GM23338 (cell line): ENCODE results near the gene PLXNB2. TPM values are rescaled to one million over a fixed set of nuclear protein-coding genes. Genes with fewer than 3 reads are reported as not detected.

Experiments used
- ATAC-seq: fragments of 200-7000 bp; cut with Tn5 transposase; 3 replicates; pipeline ENCODE4 v1.9.1; 2020
- DNase-seq: peaks from one replicate; pipeline ENCODE4 v3.0.0-alpha.2; 2015; ENCODE audit warnings: low spot score
- H2AFZ ChIP-seq: fragments of 200-600 bp; sonication (generic); 2 replicates; pipeline ENCODE4 v1.8.0; 2016; ENCODE audit warnings: antibody characterized with exemption, mild to moderate bottlenecking, moderate library complexity
- H3F3A ChIP-seq: fragments of 200-600 bp; sonication (generic); replicated peaks from 2 replicates; pipeline ENCODE4 v1.8.0; 2017; ENCODE audit warnings: antibody characterized with exemption, mixed run types, low read depth
- H3K27ac ChIP-seq: fragments of 200-600 bp; sonication (generic); 2 replicates; pipeline ENCODE4 v1.6.1; 2016; ENCODE audit warnings: low read depth
- H3K27me3 ChIP-seq: fragments of 200-600 bp; sonication (generic); 2 replicates; pipeline ENCODE4 v1.8.0; 2016; ENCODE audit warnings: mild to moderate bottlenecking, mixed run types, moderate library complexity; ENCODE audit not compliant: insufficient read depth
- H3K36me3 ChIP-seq: fragments of 200-600 bp; sonication (generic); 2 replicates; pipeline ENCODE4 v1.8.0; 2016; ENCODE audit warnings: mild to moderate bottlenecking; ENCODE audit not compliant: insufficient read depth
- H3K4me1 ChIP-seq: fragments of 200-600 bp; sonication (generic); 2 replicates; pipeline ENCODE4 v1.8.0; 2016; ENCODE audit warnings: mild to moderate bottlenecking, moderate library complexity; ENCODE audit not compliant: insufficient read depth
- H3K4me2 ChIP-seq: fragments of 200-600 bp; sonication (generic); 2 replicates; pipeline ENCODE4 v1.7.1; 2017; ENCODE audit warnings: mixed run types
- H3K4me3 ChIP-seq: fragments of 200-600 bp; sonication (generic); 2 replicates; pipeline ENCODE4 v1.6.1; 2016; ENCODE audit warnings: mixed run types
- H3K79me2 ChIP-seq: fragments of 200-600 bp; sonication (generic); replicated peaks from 2 replicates; pipeline ENCODE4 v1.8.0; 2017; ENCODE audit warnings: mild to moderate bottlenecking; ENCODE audit not compliant: insufficient read depth
- H3K9me2 ChIP-seq: fragments of 200-600 bp; sonication (generic); 2 replicates; pipeline ENCODE4 v1.8.0; 2017; ENCODE audit not compliant: insufficient read depth
- H4K20me1 ChIP-seq: fragments of 200-600 bp; sonication (generic); replicated peaks from 2 replicates; pipeline ENCODE4 v1.8.0; 2017; ENCODE audit warnings: mild to moderate bottlenecking; ENCODE audit not compliant: insufficient read depth
- H3K27ac Mint-ChIP-seq: 2 replicates; pipeline ENCODE4 v1.8.0; 2020; ENCODE audit warnings: inconsistent platforms, mild to moderate bottlenecking, moderate library complexity, mixed read lengths
- H3K27me3 Mint-ChIP-seq: 3 replicates; pipeline ENCODE4 v1.8.0; 2022; ENCODE audit warnings: low read depth, mild to moderate bottlenecking, moderate library complexity, mixed read lengths, inconsistent platforms; ENCODE audit not compliant: insufficient read depth, poor library complexity
- H3K36me3 Mint-ChIP-seq: 3 replicates; pipeline ENCODE4 v1.8.0; 2021; ENCODE audit warnings: low read depth, mild to moderate bottlenecking, inconsistent platforms, moderate library complexity, mixed read lengths
- H3K4me1 Mint-ChIP-seq: 3 replicates; pipeline ENCODE4 v1.8.0; 2020; ENCODE audit warnings: mild to moderate bottlenecking, inconsistent platforms, mixed read lengths
- H3K4me3 Mint-ChIP-seq: 3 replicates; pipeline ENCODE4 v1.8.0; 2021; ENCODE audit warnings: moderate library complexity, mild to moderate bottlenecking, inconsistent platforms, mixed read lengths
- H3K9me3 Mint-ChIP-seq: 3 replicates; pipeline ENCODE4 v1.8.0; 2020; ENCODE audit warnings: moderate library complexity, mild to moderate bottlenecking, inconsistent platforms, mixed read lengths
- CREB1 ChIP-seq: fragments of 250-450 bp; sonication (Bioruptor Pico); IDR thresholded peaks from 2 replicates; pipeline ENCODE4 v1.5.0; 2020; ENCODE audit warnings: low read depth, mild to moderate bottlenecking, moderate library complexity
- CTCF ChIP-seq, 2 experiments: fragments of 200-600 bp in 1 of 2; sonication (generic) in 1 of 2; conservative IDR thresholded peaks; 2 replicates each; pipeline versions ENCODE4 v1.5.1 to v1.6.1; 2016 to 2017; ENCODE audit warnings: antibody characterized with exemption in 2 of 2, low read depth in 2 of 2, mild to moderate bottlenecking in 2 of 2, moderate library complexity in 1 of 2
- ETS1 ChIP-seq: IDR thresholded peaks from 2 replicates; pipeline ENCODE4 v1.6.1; 2016; ENCODE audit warnings: antibody characterized with exemption
- EZH2 ChIP-seq: fragments of 200-600 bp; sonication (generic); IDR thresholded peaks from one replicate; pipeline ENCODE4 v1.8.0; 2017; ENCODE audit warnings: antibody characterized with exemption, mild to moderate bottlenecking, low read depth; ENCODE audit not compliant: unreplicated experiment
- EZH2phosphoT487 ChIP-seq: fragments of 200-600 bp; sonication (generic); IDR thresholded peaks from one replicate; pipeline ENCODE4 v1.8.1; 2018; ENCODE audit warnings: antibody characterized with exemption; ENCODE audit not compliant: unreplicated experiment
- JUNB ChIP-seq: IDR thresholded peaks from one replicate; pipeline ENCODE4 v1.6.1; 2016; ENCODE audit warnings: antibody characterized with exemption; ENCODE audit not compliant: unreplicated experiment
- NANOG ChIP-seq: IDR thresholded peaks from 2 replicates; pipeline ENCODE4 v1.6.1; 2016; ENCODE audit warnings: antibody characterized with exemption, borderline replicate concordance
- POLR2AphosphoS5 ChIP-seq: IDR thresholded peaks from 2 replicates; pipeline ENCODE4 v1.6.1; 2016; ENCODE audit warnings: antibody characterized with exemption, low read depth
- REST ChIP-seq: IDR thresholded peaks from one replicate; pipeline ENCODE4 v1.6.1; 2018; ENCODE audit warnings: antibody characterized with exemption; ENCODE audit not compliant: unreplicated experiment
- STAT1 ChIP-seq: IDR thresholded peaks from one replicate; pipeline ENCODE4 v1.6.1; 2016; ENCODE audit warnings: antibody characterized with exemption; ENCODE audit not compliant: unreplicated experiment
- ZNF114 ChIP-seq: fragments of 250-450 bp; sonication (Bioruptor Pico); IDR thresholded peaks from 2 replicates; pipeline ENCODE4 v1.5.0; 2020; ENCODE audit warnings: mild to moderate bottlenecking, moderate library complexity
- ZNF331 ChIP-seq: fragments of 250-450 bp; sonication (Bioruptor Pico); IDR thresholded peaks from 2 replicates; pipeline ENCODE4 v1.5.0; 2020; ENCODE audit warnings: low read depth, mild to moderate bottlenecking, moderate library complexity
- polyA plus RNA-seq: library from polyadenylated mRNA; unstranded; fragments of >200 nt; fragmentation: Nextera tagmentation; extraction: Ambion mirVana; gene quantifications from 2 replicates; pipeline ENCODE4 v1.2.1, GENCODE V29; 2016
- total RNA-seq: library from RNA; depleted of rRNA; stranded (reverse); fragments of >200 nt; shearing (Covaris generic); gene quantifications from 2 replicates; pipeline ENCODE4 v1.2.3, GENCODE V29; 2014

Gene PLXNB2
- total and polyA plus RNA-seq, 2 experiments from 2014 or later = 29.1 to 66.3 TPM

- no peak for TF ChIP-seq EZH2
These were observed 8.9 kb upstream of the PLXNB2 start (continued) for GRCh38 chr22:50316114-50317065.

- no peak overlapping the region for H3K4me3 Mint-ChIP-seq
- no peaks in the 10 kb centered on the region for H3K79me2 ChIP-seq
- ATAC-seq = no peak
- TF ChIP-seq STAT1 (no peak), CTCF (conservative IDR thresholded peaks at IDR 0.05; ENCODE audit: low read depth in 2 of 2) (no peak), ZNF331 (CRISPR knock-in tag) (no peak), EZH2phosphoT487 (no peak), EZH2 (no peak), ETS1 (no peak), JUNB (no peak), ZNF114 (CRISPR knock-in tag) (no peak), POLR2AphosphoS5 (no peak), REST (no peak), CREB1 (CRISPR knock-in tag) (no peak), NANOG (no peak)
These were observed 8.1 kb upstream of the PLXNB2 start for GRCh38 chr22:50315289-50316113.

More at GRCh38 chr22:50315289-50316113, 8.1 kb upstream of the PLXNB2 start:
- Histone ChIP-seq H3K4me2 (no peak overlapping the region), H3K27ac (no peak overlapping the region), H3K9me2 (no peaks in the 10 kb centered on the region), H4K20me1 (no peaks in the 10 kb centered on the region), H3F3A (no peaks in the 10 kb centered on the region), H2AFZ (no peak overlapping the region), H3K4me3 (no peak overlapping the region), H3K27me3 (no peaks in the 10 kb centered on the region), H3K36me3 (no peaks in the 10 kb centered on the region), H3K4me1 (no peaks in the 10 kb centered on the region)
- Mint-ChIP-seq H3K4me1 (peaks cover 6% of the 10 kb centered on the region), H3K36me3 (no peaks in the 10 kb centered on the region; the same call in 2 of the 3 replicates), H3K27me3 (peaks cover 11% of the 10 kb centered on the region), H3K27ac (no peak overlapping the region), H3K9me3 (no peaks in the 10 kb centered on the region)
- DNase-seq = no peak
